SK-N-DZ (cell line): Measurements from ENCODE around the gene USP17L17. TPM values are rescaled to one million over a fixed set of nuclear protein-coding genes. Genes with fewer than 3 reads are reported as not detected.
"Not testable (repeated sequence)": the region's sequence is repeated elsewhere in the genome, so short reads cannot be mapped to it uniquely, and the experiment has no call there.

ENCODE experiments used
- DNase-seq: peaks from one replicate; pipeline ENCODE4 v3.0.0-alpha.2; 2015; ENCODE audit warnings: low spot score
- polyA plus RNA-seq, 2 experiments: library from polyadenylated mRNA; depleted of rRNA; stranded (reverse); fragments of >200 nt; gene quantifications; 2 replicates each; pipeline ENCODE4 v1.2.3, GENCODE V29; 2014

Gene USP17L17
- not detected in 2 replicates for polyA plus RNA-seq (2014; cell fraction: cytosol; rRNA removed)
- polyA plus RNA-seq (2014; cell fraction: nucleus; rRNA removed), result not detected in 2 replicates

- DNase-seq, result not testable (repeated sequence)
These were observed at the start of gene USP17L17 for GRCh38 chr4:9243579-9243978. Gene USP17L17 (plus strand): TSS chr4:9243879. CDS start chr4:9243879, 0 bp downstream.

GRCh38 chr4:9210357-9210756 lies 33.3 kb upstream of the USP17L17 start, which contains the start of gene USP17L10:
Gene USP17L10 (plus strand): TSS chr4:9210657. CDS start chr4:9210657, 0 bp downstream.
- DNase-seq, result not testable (repeated sequence)

GRCh38 chr4:9214701-9215100 lies 29.0 kb upstream of the USP17L17 start:
- DNase-seq, result not testable (repeated sequence)

GRCh38 chr4:9215105-9215504 lies 28.6 kb upstream of the USP17L17 start, which contains the start of gene USP17L11:
Gene USP17L11 (plus strand): TSS chr4:9215405. CDS start chr4:9215405, 0 bp downstream.
- DNase-seq, result not testable (repeated sequence)

GRCh38 chr4:9219852-9220251 lies 23.8 kb upstream of the USP17L17 start, which contains the start of gene USP17L12:
Gene USP17L12 (plus strand): TSS chr4:9220152. CDS start chr4:9220152, 0 bp downstream.
- DNase-seq, result not testable (repeated sequence)

GRCh38 chr4:9224596-9224995 lies 19.1 kb upstream of the USP17L17 start, which contains the start of gene USP17L13:
Gene USP17L13 (plus strand): TSS chr4:9224896. CDS start chr4:9224896, 0 bp downstream.
- not testable (repeated sequence) for DNase-seq

- DNase-seq, result not testable (repeated sequence)
These were observed 13.4 kb upstream of the USP17L17 start for GRCh38 chr4:9230249-9230648.

GRCh38 chr4:9234085-9234484 lies 9.6 kb upstream of the USP17L17 start, which contains the start of gene USP17L15:
Gene USP17L15 (plus strand): TSS chr4:9234385. CDS start chr4:9234385, 0 bp downstream.
- not testable (repeated sequence) for DNase-seq

- DNase-seq, result peak; percentile 0
These were observed 5.2 kb upstream of the USP17L17 start for GRCh38 chr4:9238461-9238860.

GRCh38 chr4:9247953-9248680 lies 4.4 kb downstream of the USP17L17 start, which contains the start of gene USP17L18:
Gene USP17L18 (plus strand): TSS chr4:9248630. CDS start chr4:9248630, 0 bp downstream.
- DNase-seq, result peak; percentile 0

- not testable (repeated sequence) for DNase-seq
These were observed 9.4 kb downstream of the USP17L17 start, which contains the start of gene USP17L19 for GRCh38 chr4:9253078-9253477. Gene USP17L19 (plus strand): TSS chr4:9253378. CDS start chr4:9253378, 0 bp downstream.

GRCh38 chr4:9257824-9258223 lies 14.1 kb downstream of the USP17L17 start, which contains the start of gene USP17L20:
Gene USP17L20 (plus strand): TSS chr4:9258124. CDS start chr4:9258124, 0 bp downstream.
- DNase-seq, result not testable (repeated sequence)

- DNase-seq, result not testable (repeated sequence)
These were observed 18.9 kb downstream of the USP17L17 start, which contains the start of gene USP17L21 for GRCh38 chr4:9262572-9262971. Gene USP17L21 (plus strand): TSS chr4:9262872. CDS start chr4:9262872, 0 bp downstream.

- not testable (repeated sequence) for DNase-seq
These were observed 23.6 kb downstream of the USP17L17 start, which contains the start of gene USP17L22 for GRCh38 chr4:9267319-9267718. Gene USP17L22 (plus strand): TSS chr4:9267619. CDS start chr4:9267619, 0 bp downstream.

GRCh38 chr4:9271719-9272118 lies 28.0 kb downstream of the USP17L17 start:
- not testable (repeated sequence) for DNase-seq
